SHP77 (cell line): ENCODE data around the gene GPR156.

Experiments
- DNase-seq, 2 experiments: peaks; one replicate each; lab custom pipeline; 2025; lab: John Stamatoyannopoulos, UW

Gene GPR156

GRCh38 chr3:120125992-120126391 lies 159.0 kb downstream of the GPR156 start:
- no peak for DNase-seq

- no peak for DNase-seq
Observed at GRCh38 chr3:120119846-120120510, 165.0 kb downstream of the GPR156 start.
